Measurements from ENCODE around the gene MIXL1.

The MIXL1 gene

DNA sequence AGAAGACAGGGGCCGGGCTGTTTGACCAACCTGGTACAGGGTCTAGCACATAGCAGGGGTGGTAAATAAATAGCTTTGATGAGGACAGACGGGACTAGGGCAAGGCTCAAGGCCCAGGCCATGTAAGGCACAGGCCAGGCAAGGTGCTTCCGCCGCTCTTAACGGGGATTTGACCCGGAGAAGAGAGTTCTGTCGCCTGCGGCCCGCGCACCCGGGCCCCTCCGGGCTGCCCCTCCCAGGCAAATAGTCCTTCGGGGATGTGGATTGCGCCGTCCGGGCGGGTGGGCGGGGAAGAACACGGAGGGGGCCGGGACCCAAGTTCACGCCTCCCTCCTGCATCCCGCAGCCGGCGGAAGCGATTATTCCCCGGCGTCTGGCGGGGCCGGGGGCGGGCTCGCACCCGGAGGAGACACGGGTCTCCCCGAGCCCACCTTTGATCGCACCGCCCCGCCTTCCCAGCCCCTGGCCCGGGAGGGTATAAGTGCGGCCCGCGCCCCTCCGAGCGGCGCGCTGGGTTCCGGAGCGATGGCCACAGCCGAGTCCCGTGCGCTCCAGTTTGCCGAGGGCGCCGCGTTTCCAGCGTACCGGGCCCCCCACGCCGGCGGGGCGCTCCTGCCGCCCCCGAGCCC lies at the start of gene MIXL1:
Gene MIXL1 (plus strand): TSS at position 508 of the 629 bp plus-strand sequence. CDS start 18 bp downstream, at position 526.
- peak within 1 kb of the TSS; percentile 27 for H3K4me3 ChIP-seq (ENCODE audit: severe bottlenecking)
- TF ChIP-seq, protein P1, sequence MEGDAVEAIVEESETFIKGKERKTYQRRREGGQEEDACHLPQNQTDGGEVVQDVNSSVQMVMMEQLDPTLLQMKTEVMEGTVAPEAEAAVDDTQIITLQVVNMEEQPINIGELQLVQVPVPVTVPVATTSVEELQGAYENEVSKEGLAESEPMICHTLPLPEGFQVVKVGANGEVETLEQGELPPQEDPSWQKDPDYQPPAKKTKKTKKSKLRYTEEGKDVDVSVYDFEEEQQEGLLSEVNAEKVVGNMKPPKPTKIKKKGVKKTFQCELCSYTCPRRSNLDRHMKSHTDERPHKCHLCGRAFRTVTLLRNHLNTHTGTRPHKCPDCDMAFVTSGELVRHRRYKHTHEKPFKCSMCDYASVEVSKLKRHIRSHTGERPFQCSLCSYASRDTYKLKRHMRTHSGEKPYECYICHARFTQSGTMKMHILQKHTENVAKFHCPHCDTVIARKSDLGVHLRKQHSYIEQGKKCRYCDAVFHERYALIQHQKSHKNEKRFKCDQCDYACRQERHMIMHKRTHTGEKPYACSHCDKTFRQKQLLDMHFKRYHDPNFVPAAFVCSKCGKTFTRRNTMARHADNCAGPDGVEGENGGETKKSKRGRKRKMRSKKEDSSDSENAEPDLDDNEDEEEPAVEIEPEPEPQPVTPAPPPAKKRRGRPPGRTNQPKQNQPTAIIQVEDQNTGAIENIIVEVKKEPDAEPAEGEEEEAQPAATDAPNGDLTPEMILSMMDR (IDR thresholded peaks at IDR 0.05; ENCODE audit: poor library complexity, severe bottlenecking): no peak
- H3K36me3 ChIP-seq (ENCODE audit: low read depth): no peaks in the 10 kb centered on the region
- H3K27me3 ChIP-seq (ENCODE audit: insufficient read depth, poor library complexity, severe bottlenecking): no peaks in the 10 kb centered on the region
- no peaks in the 10 kb centered on the region for H3K4me1 ChIP-seq (ENCODE audit: insufficient read depth, poor library complexity, severe bottlenecking)
- DNase-seq (ENCODE audit: low spot score) (no peak), ATAC-seq (ENCODE audit: low read depth) (no peak)
- H3K27ac ChIP-seq (ENCODE audit: poor library complexity, severe bottlenecking): no peak within 1 kb of the TSS
- H3K9me3 ChIP-seq (ENCODE audit: severe bottlenecking): no peaks in the 10 kb centered on the region

DNA sequence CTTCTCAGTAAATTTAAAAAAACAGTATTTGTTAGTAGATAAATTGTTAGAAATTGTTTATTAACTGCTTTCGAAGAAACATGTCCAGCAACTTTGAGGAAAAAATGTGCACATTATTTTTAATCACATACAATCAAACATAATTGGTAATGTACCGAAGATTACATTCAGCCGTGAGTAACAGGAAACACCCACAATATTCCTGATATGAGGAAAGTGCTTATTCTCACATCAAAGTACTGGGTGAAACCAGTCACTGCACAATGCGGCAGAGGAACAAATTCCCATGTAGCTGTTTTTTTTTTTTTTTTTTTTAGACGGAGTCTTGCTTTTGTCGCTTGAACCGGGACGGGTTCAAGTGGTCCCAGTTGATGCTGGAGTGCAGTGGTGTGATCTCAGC lies 46.6 kb upstream of the MIXL1 start:
- TF ChIP-seq, protein P1 (IDR thresholded peaks at IDR 0.05; ENCODE audit: poor library complexity, severe bottlenecking): no peak
- ATAC-seq (ENCODE audit: low read depth): no peak
- no peak for DNase-seq (ENCODE audit: low spot score)
- no peak overlapping the region for H3K27ac ChIP-seq (ENCODE audit: poor library complexity, severe bottlenecking)
- no peaks in the 10 kb centered on the region for H3K27me3 ChIP-seq (ENCODE audit: insufficient read depth, poor library complexity, severe bottlenecking)
- no peaks in the 10 kb centered on the region for H3K4me1 ChIP-seq (ENCODE audit: insufficient read depth, poor library complexity, severe bottlenecking)
- H3K36me3 ChIP-seq (ENCODE audit: low read depth): no peaks in the 10 kb centered on the region; the same call in 1 of the 2 replicates
- H3K9me3 ChIP-seq (ENCODE audit: severe bottlenecking): no peaks in the 10 kb centered on the region
- no peak overlapping the region for H3K4me3 ChIP-seq (ENCODE audit: severe bottlenecking)

GRCh38 chr1:226181996-226182714 lies 41.3 kb upstream of the MIXL1 start:
- DNase-seq (ENCODE audit: low spot score) (no peak), ATAC-seq (ENCODE audit: low read depth) (no peak)
- Histone ChIP-seq H3K4me3 (ENCODE audit: severe bottlenecking) (no peak overlapping the region), H3K4me1 (ENCODE audit: insufficient read depth, poor library complexity, severe bottlenecking) (peaks cover 4% of the 10 kb centered on the region), H3K9me3 (ENCODE audit: severe bottlenecking) (no peaks in the 10 kb centered on the region), H3K36me3 (ENCODE audit: low read depth) (no peaks in the 10 kb centered on the region; the same call in 1 of the 2 replicates), H3K27ac (ENCODE audit: poor library complexity, severe bottlenecking) (no peak overlapping the region), H3K27me3 (ENCODE audit: insufficient read depth, poor library complexity, severe bottlenecking) (no peaks in the 10 kb centered on the region)
- TF ChIP-seq, protein P1 (IDR thresholded peaks at IDR 0.05; ENCODE audit: poor library complexity, severe bottlenecking): peak; percentile 29

GRCh38 chr1:226185141-226186036 lies 38.1 kb upstream of the MIXL1 start:
- no peak for ATAC-seq (ENCODE audit: low read depth)
- no peak for DNase-seq (ENCODE audit: low spot score)
- Histone ChIP-seq H3K9me3 (ENCODE audit: severe bottlenecking) (no peaks in the 10 kb centered on the region), H3K27ac (ENCODE audit: poor library complexity, severe bottlenecking) (peak overlapping the region; percentile 63), H3K36me3 (ENCODE audit: low read depth) (no peaks in the 10 kb centered on the region; the same call in 1 of the 2 replicates), H3K4me3 (ENCODE audit: severe bottlenecking) (peak overlapping the region; percentile 93), H3K27me3 (ENCODE audit: insufficient read depth, poor library complexity, severe bottlenecking) (no peaks in the 10 kb centered on the region), H3K4me1 (ENCODE audit: insufficient read depth, poor library complexity, severe bottlenecking) (peaks cover 4% of the 10 kb centered on the region)
- TF ChIP-seq, protein P1 (IDR thresholded peaks at IDR 0.05; ENCODE audit: poor library complexity, severe bottlenecking): no peak
